ENCODE measurements around the gene SLC12A6. TPM values are rescaled to one million over a fixed set of nuclear protein-coding genes. Genes with fewer than 3 reads are reported as not detected.

Gene SLC12A6
- total RNA-seq, 1 experiment from 2014 or later = 2.4 TPM

- no peaks in the 10 kb centered on the region for H3K9me3 ChIP-seq (replicated peaks)
- no peak overlapping the region for H3K27ac ChIP-seq
- DNase-seq (ENCODE audit: low read depth in 1 of 2, low spot score in 2 of 2) = no peak
- H3K4me1 ChIP-seq (replicated peaks) = no peaks in the 10 kb centered on the region
- no peak overlapping the region for H3K4me3 ChIP-seq
- 0 out of 2 replicates have a peak, but pooled peaks cover 2% of the 10 kb centered on the region for H3K27me3 ChIP-seq (replicated peaks)
- H3K36me3 ChIP-seq = no peaks in the 10 kb centered on the region
Measured at GRCh38 chr15:34292621-34293020, 45.0 kb downstream of the SLC12A6 start.

- H3K9me3 ChIP-seq (replicated peaks) = no peaks in the 10 kb centered on the region
- DNase-seq (ENCODE audit: low read depth in 1 of 2, low spot score in 2 of 2) = no peak
- H3K27ac ChIP-seq = no peak overlapping the region
- no peak overlapping the region for H3K4me3 ChIP-seq
- no peaks in the 10 kb centered on the region for H3K27me3 ChIP-seq (replicated peaks)
- no peaks in the 10 kb centered on the region for H3K36me3 ChIP-seq
- no peaks in the 10 kb centered on the region for H3K4me1 ChIP-seq (replicated peaks)
Measured at GRCh38 chr15:34284937-34285336, 52.6 kb downstream of the SLC12A6 start.

- no peak overlapping the region for H3K4me3 ChIP-seq
- H3K36me3 ChIP-seq = no peaks in the 10 kb centered on the region
- no peaks in the 10 kb centered on the region for H3K9me3 ChIP-seq (replicated peaks)
- H3K4me1 ChIP-seq (replicated peaks) = no peaks in the 10 kb centered on the region
- H3K27me3 ChIP-seq (replicated peaks) = no peaks in the 10 kb centered on the region
- H3K27ac ChIP-seq = no peak overlapping the region
- DNase-seq (ENCODE audit: low read depth in 1 of 2, low spot score in 2 of 2) = no peak
Measured at GRCh38 chr15:34282384-34282783, 55.2 kb downstream of the SLC12A6 start.

- no peaks in the 10 kb centered on the region for H3K27me3 ChIP-seq (replicated peaks)
- H3K4me1 ChIP-seq (replicated peaks) = no peaks in the 10 kb centered on the region
- no peak for DNase-seq (ENCODE audit: low read depth in 1 of 2, low spot score in 2 of 2)
- no peak overlapping the region for H3K27ac ChIP-seq
- no peak overlapping the region for H3K4me3 ChIP-seq
- no peaks in the 10 kb centered on the region for H3K36me3 ChIP-seq
- no peaks in the 10 kb centered on the region for H3K9me3 ChIP-seq (replicated peaks)
Measured at GRCh38 chr15:34280193-34280592, 57.4 kb downstream of the SLC12A6 start.

GRCh38 chr15:34279368-34279767, 58.2 kb downstream of the SLC12A6 start:
- H3K9me3 ChIP-seq (replicated peaks) = no peaks in the 10 kb centered on the region
- H3K4me1 ChIP-seq (replicated peaks) = no peaks in the 10 kb centered on the region
- H3K27ac ChIP-seq = no peak overlapping the region
- no peaks in the 10 kb centered on the region for H3K27me3 ChIP-seq (replicated peaks)
- H3K4me3 ChIP-seq = no peak overlapping the region
- H3K36me3 ChIP-seq = no peaks in the 10 kb centered on the region
- DNase-seq (ENCODE audit: low read depth in 1 of 2, low spot score in 2 of 2) = no peak

- Histone ChIP-seq H3K27me3 (replicated peaks) (no peaks in the 10 kb centered on the region), H3K36me3 (no peaks in the 10 kb centered on the region), H3K4me1 (replicated peaks) (no peaks in the 10 kb centered on the region), H3K4me3 (no peak overlapping the region), H3K27ac (no peak overlapping the region), H3K9me3 (replicated peaks) (no peaks in the 10 kb centered on the region)
- DNase-seq (ENCODE audit: low read depth in 1 of 2, low spot score in 2 of 2) = no peak
Measured at GRCh38 chr15:34275721-34276120, 61.9 kb downstream of the SLC12A6 start.

GRCh38 chr15:34275154-34275553, 62.4 kb downstream of the SLC12A6 start:
- H3K27ac ChIP-seq = no peak overlapping the region
- DNase-seq (ENCODE audit: low read depth in 1 of 2, low spot score in 2 of 2) = no peak
- no peaks in the 10 kb centered on the region for H3K9me3 ChIP-seq (replicated peaks)
- H3K4me3 ChIP-seq = no peak overlapping the region
- H3K4me1 ChIP-seq (replicated peaks) = no peaks in the 10 kb centered on the region
- H3K36me3 ChIP-seq = no peaks in the 10 kb centered on the region
- H3K27me3 ChIP-seq (replicated peaks) = no peaks in the 10 kb centered on the region

- Histone ChIP-seq H3K4me1 (replicated peaks) (no peaks in the 10 kb centered on the region), H3K4me3 (no peak overlapping the region), H3K27me3 (replicated peaks) (no peaks in the 10 kb centered on the region), H3K36me3 (no peaks in the 10 kb centered on the region), H3K27ac (no peak overlapping the region), H3K9me3 (replicated peaks) (no peaks in the 10 kb centered on the region)
- no peak for DNase-seq (ENCODE audit: low read depth in 1 of 2, low spot score in 2 of 2)
Measured at GRCh38 chr15:34271493-34271892, 66.1 kb downstream of the SLC12A6 start.

- H3K9me3 ChIP-seq (replicated peaks) = no peaks in the 10 kb centered on the region
- H3K4me3 ChIP-seq = no peak overlapping the region
- no peak for DNase-seq (ENCODE audit: low read depth in 1 of 2, low spot score in 2 of 2)
- no peaks in the 10 kb centered on the region for H3K27me3 ChIP-seq (replicated peaks)
- H3K36me3 ChIP-seq = no peaks in the 10 kb centered on the region
- no peaks in the 10 kb centered on the region for H3K4me1 ChIP-seq (replicated peaks)
- no peak overlapping the region for H3K27ac ChIP-seq
Measured at GRCh38 chr15:34266751-34267150, 70.8 kb downstream of the SLC12A6 start.

GRCh38 chr15:34264076-34264475, 73.5 kb downstream of the SLC12A6 start:
- Histone ChIP-seq H3K36me3 (no peaks in the 10 kb centered on the region), H3K4me1 (replicated peaks) (no peaks in the 10 kb centered on the region), H3K27me3 (replicated peaks) (no peaks in the 10 kb centered on the region), H3K9me3 (replicated peaks) (no peaks in the 10 kb centered on the region), H3K4me3 (no peak overlapping the region), H3K27ac (no peak overlapping the region)
- no peak for DNase-seq (ENCODE audit: low read depth in 1 of 2, low spot score in 2 of 2)

- no peaks in the 10 kb centered on the region for H3K27me3 ChIP-seq (replicated peaks)
- H3K4me3 ChIP-seq = no peak overlapping the region
- no peaks in the 10 kb centered on the region for H3K4me1 ChIP-seq (replicated peaks)
- H3K36me3 ChIP-seq = no peaks in the 10 kb centered on the region
- no peaks in the 10 kb centered on the region for H3K9me3 ChIP-seq (replicated peaks)
- H3K27ac ChIP-seq = no peak overlapping the region
- no peak for DNase-seq (ENCODE audit: low read depth in 1 of 2, low spot score in 2 of 2)
Measured at GRCh38 chr15:34262362-34262761, 75.2 kb downstream of the SLC12A6 start.

GRCh38 chr15:34259566-34259965, 78.0 kb downstream of the SLC12A6 start:
- DNase-seq (ENCODE audit: low read depth in 1 of 2, low spot score in 2 of 2) = no peak
- Histone ChIP-seq H3K9me3 (replicated peaks) (no peaks in the 10 kb centered on the region), H3K4me1 (replicated peaks) (no peaks in the 10 kb centered on the region), H3K4me3 (no peak overlapping the region), H3K36me3 (no peaks in the 10 kb centered on the region), H3K27me3 (replicated peaks) (no peaks in the 10 kb centered on the region), H3K27ac (no peak overlapping the region)

- Histone ChIP-seq H3K4me1 (replicated peaks) (no peaks in the 10 kb centered on the region), H3K4me3 (no peak overlapping the region), H3K27me3 (replicated peaks) (no peaks in the 10 kb centered on the region), H3K36me3 (no peaks in the 10 kb centered on the region), H3K9me3 (replicated peaks) (no peaks in the 10 kb centered on the region), H3K27ac (no peak overlapping the region)
- DNase-seq (ENCODE audit: low read depth in 1 of 2, low spot score in 2 of 2) = no peak
Measured at GRCh38 chr15:34258151-34258550, 79.4 kb downstream of the SLC12A6 start.

- H3K9me3 ChIP-seq (replicated peaks) = no peaks in the 10 kb centered on the region
- no peaks in the 10 kb centered on the region for H3K27me3 ChIP-seq (replicated peaks)
- H3K27ac ChIP-seq = no peak overlapping the region
- H3K4me1 ChIP-seq (replicated peaks) = no peaks in the 10 kb centered on the region
- no peak for DNase-seq (ENCODE audit: low read depth in 1 of 2, low spot score in 2 of 2)
- no peak overlapping the region for H3K4me3 ChIP-seq
- no peaks in the 10 kb centered on the region for H3K36me3 ChIP-seq
Measured at GRCh38 chr15:34252545-34252944, 85.0 kb downstream of the SLC12A6 start.

GRCh38 chr15:34248190-34248589, 89.4 kb downstream of the SLC12A6 start:
- Histone ChIP-seq H3K27me3 (replicated peaks) (no peaks in the 10 kb centered on the region), H3K36me3 (no peaks in the 10 kb centered on the region), H3K4me1 (replicated peaks) (no peaks in the 10 kb centered on the region), H3K9me3 (replicated peaks) (no peaks in the 10 kb centered on the region), H3K4me3 (no peak overlapping the region), H3K27ac (no peak overlapping the region)
- no peak for DNase-seq (ENCODE audit: low read depth in 1 of 2, low spot score in 2 of 2)

All from SJSA1 (cell line).